ENCODE results near the gene SBK1.

DNA sequence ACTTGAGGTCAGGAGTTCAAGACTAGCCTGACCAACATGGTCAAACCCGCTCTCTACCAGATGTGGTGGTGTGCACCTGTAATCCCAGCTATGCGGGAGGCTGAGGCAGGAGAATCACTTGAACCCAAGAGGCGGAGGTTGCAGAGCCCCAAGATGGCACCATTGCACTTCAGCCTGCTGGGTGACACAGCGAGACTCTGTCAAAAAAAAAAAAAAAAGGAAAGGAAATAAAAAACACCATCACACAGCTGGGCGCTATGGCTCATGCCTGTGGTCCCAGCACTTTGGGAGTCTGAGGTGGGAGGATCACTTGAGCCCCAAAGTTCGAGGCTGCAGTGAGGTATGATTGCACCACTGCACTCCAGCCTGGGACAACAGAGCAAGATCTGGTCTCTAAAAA lies 13.3 kb upstream of the SBK1 start:
- TF ChIP-seq EP300 (IDR thresholded peaks at IDR 0.05) (no peak), CTCF (IDR thresholded peaks at IDR 0.05) (no peak), POLR2A (IDR thresholded peaks at IDR 0.05) (no peak)
